MM.1S (cell line): ENCODE results near the gene CHN1.

Experiments used
- DNase-seq: peaks from one replicate; pipeline ENCODE4 v3.0.0-alpha.2; 2015
- H2AFZ ChIP-seq: fragments of 300-600 bp; sonication (generic); 2 replicates; pipeline ENCODE4 v1.6.0; 2016; ENCODE audit warnings: antibody characterized with exemption, low read length
- H3F3A ChIP-seq: fragments of 300-600 bp; sonication (generic); 2 replicates; pipeline ENCODE4 v1.6.1; 2016; ENCODE audit warnings: mild to moderate bottlenecking, antibody characterized with exemption, low read length, moderate library complexity, mixed read lengths; ENCODE audit not compliant: insufficient read depth
- H3K27ac ChIP-seq: fragments of 300-600 bp; sonication (generic); 2 replicates; pipeline ENCODE4 v1.5.1; 2016; ENCODE audit warnings: mild to moderate bottlenecking, low read length
- H3K27me3 ChIP-seq: fragments of 300-600 bp; sonication (generic); replicated peaks from 2 replicates; pipeline ENCODE4 v1.6.0; 2016; ENCODE audit warnings: low read length; ENCODE audit not compliant: insufficient read depth
- H3K36me3 ChIP-seq: fragments of 300-600 bp; sonication (generic); replicated peaks from 2 replicates; pipeline ENCODE4 v1.6.1; 2016; ENCODE audit warnings: mild to moderate bottlenecking, low read length, mixed read lengths; ENCODE audit not compliant: insufficient read depth
- H3K4me1 ChIP-seq: fragments of 300-600 bp; sonication (generic); 2 replicates; pipeline ENCODE4 v1.6.1; 2016; ENCODE audit warnings: low read length, mixed read lengths
- H3K4me2 ChIP-seq: fragments of 300-600 bp; sonication (generic); 2 replicates; pipeline ENCODE4 v1.6.0; 2016; ENCODE audit warnings: low read depth, low read length
- H3K4me3 ChIP-seq: fragments of 300-600 bp; sonication (generic); 2 replicates; pipeline ENCODE4 v1.5.1; 2016; ENCODE audit warnings: low read length, mixed read lengths
- H3K79me2 ChIP-seq: fragments of 300-600 bp; sonication (generic); 2 replicates; pipeline ENCODE4 v1.6.1; 2016; ENCODE audit warnings: mixed run types, low read length, mixed read lengths
- H3K9ac ChIP-seq: fragments of 300-600 bp; sonication (generic); 2 replicates; pipeline ENCODE4 v1.6.1; 2016; ENCODE audit warnings: low read length, mixed read lengths
- H3K9me2 ChIP-seq: fragments of 300-600 bp; sonication (generic); replicated peaks from 2 replicates; pipeline ENCODE4 v1.6.1; 2016; ENCODE audit warnings: mild to moderate bottlenecking, low read length, mixed read lengths; ENCODE audit not compliant: insufficient read depth
- H3K9me3 ChIP-seq: fragments of 300-600 bp; sonication (generic); replicated peaks from 2 replicates; pipeline ENCODE4 v1.6.1; 2016; ENCODE audit warnings: mild to moderate bottlenecking, low read length, mixed read lengths; ENCODE audit not compliant: insufficient read depth
- H4K20me1 ChIP-seq: fragments of 300-600 bp; sonication (generic); 2 replicates; pipeline ENCODE4 v1.6.1; 2016; ENCODE audit warnings: mild to moderate bottlenecking, low read length, moderate library complexity, mixed read lengths; ENCODE audit not compliant: insufficient read depth
- EZH2 ChIP-seq: fragments of 300-600 bp; sonication (generic); optimal IDR thresholded peaks from 2 replicates; pipeline ENCODE3; 2017; ENCODE audit warnings: low read depth, mild to moderate bottlenecking, antibody characterized with exemption, low read length, mixed read lengths
- EZH2phosphoT487 ChIP-seq: fragments of 300-600 bp; sonication (generic); IDR thresholded peaks from 2 replicates; pipeline ENCODE4 v1.6.1; 2018; ENCODE audit warnings: antibody characterized with exemption, low read length
- TF ChIP-seq, protein P1 (sequence below): fragments of 300-600 bp; sonication (generic); IDR thresholded peaks from 2 replicates; pipeline ENCODE4 v1.5.1; 2016; ENCODE audit warnings: antibody characterized with exemption, low read length, mixed read lengths

The CHN1 gene

DNA sequence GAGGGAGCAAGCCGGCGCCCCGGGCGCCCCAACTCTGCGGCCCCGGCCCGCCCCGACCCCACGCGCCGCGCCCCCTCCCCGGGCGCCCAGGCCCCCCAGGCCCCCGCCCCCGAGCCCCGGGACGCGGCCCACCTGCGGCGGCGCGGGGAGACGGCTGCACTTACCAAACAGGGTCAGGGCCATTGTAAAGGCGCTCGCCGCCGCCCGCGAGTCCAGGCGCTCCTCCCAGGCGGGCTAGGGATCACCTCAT, 526 bp downstream of the CHN1 start:
- no peaks in the 10 kb centered on the region for H4K20me1 ChIP-seq
- no peaks in the 10 kb centered on the region for H3K79me2 ChIP-seq
- H3K4me2 ChIP-seq, result peak overlapping the region; percentile 65
- no peaks in the 10 kb centered on the region for H3K9me3 ChIP-seq
- TF ChIP-seq, protein P1, sequence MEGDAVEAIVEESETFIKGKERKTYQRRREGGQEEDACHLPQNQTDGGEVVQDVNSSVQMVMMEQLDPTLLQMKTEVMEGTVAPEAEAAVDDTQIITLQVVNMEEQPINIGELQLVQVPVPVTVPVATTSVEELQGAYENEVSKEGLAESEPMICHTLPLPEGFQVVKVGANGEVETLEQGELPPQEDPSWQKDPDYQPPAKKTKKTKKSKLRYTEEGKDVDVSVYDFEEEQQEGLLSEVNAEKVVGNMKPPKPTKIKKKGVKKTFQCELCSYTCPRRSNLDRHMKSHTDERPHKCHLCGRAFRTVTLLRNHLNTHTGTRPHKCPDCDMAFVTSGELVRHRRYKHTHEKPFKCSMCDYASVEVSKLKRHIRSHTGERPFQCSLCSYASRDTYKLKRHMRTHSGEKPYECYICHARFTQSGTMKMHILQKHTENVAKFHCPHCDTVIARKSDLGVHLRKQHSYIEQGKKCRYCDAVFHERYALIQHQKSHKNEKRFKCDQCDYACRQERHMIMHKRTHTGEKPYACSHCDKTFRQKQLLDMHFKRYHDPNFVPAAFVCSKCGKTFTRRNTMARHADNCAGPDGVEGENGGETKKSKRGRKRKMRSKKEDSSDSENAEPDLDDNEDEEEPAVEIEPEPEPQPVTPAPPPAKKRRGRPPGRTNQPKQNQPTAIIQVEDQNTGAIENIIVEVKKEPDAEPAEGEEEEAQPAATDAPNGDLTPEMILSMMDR, result no peak
- TF ChIP-seq EZH2 (no peak), EZH2phosphoT487 (no peak)
- peaks cover 4% of the 10 kb centered on the region; the same call in 1 of the 2 replicates for H3K4me1 ChIP-seq
- H2AFZ ChIP-seq, result peak overlapping the region; percentile 93
- no peak for DNase-seq
- no peaks in the 10 kb centered on the region for H3K36me3 ChIP-seq
- H3F3A ChIP-seq, result no peaks in the 10 kb centered on the region
- no peaks in the 10 kb centered on the region for H3K9me2 ChIP-seq
- H3K9ac ChIP-seq, result peak overlapping the region; percentile 42; the same call in 1 of the 2 replicates
- no peak overlapping the region for H3K27ac ChIP-seq
- peak overlapping the region; percentile 74 for H3K4me3 ChIP-seq
- H3K27me3 ChIP-seq, result peaks cover 22% of the 10 kb centered on the region

DNA sequence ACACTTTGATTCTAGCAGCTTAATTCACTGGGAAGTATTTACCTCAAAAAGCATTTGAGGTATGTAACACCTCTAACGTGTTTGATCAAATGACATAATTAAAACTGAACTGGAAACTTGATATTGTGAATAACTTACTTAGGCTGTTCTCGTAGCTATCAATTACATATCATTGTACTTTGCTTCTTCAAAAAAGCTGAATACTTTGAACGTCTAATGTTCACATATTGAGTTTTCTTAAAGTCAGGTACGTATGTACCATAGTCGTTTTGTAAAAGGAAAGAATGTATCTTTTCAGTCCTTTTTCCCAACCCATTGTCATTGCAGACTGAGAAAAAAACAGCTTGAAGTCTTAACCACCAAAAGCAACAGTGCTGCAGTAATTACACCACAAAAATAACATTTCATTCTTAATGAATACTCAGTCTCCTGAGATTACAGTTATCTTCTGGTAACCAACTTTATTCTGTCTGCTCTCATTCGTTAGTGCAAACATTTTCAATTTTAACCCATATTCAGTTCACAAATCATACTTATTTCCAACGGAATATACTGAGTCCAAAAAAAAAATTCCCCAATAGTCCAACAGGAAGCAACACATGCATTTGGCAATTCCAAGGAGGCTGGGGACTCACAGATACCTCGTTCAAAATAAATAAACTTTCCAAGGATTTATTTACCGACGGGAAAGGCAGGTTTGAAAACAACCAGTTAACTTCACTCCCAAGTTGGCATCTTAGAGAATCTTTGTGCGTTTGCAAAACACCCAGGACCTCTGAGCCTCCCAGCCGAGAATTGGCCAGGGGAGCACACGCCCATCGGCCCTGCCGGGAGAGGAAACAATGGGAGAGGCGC, 1.1 kb downstream of the CHN1 start:
- Histone ChIP-seq H3K36me3 (no peaks in the 10 kb centered on the region), H3K9me3 (no peaks in the 10 kb centered on the region), H3K27ac (no peak overlapping the region), H3K4me2 (peak overlapping the region; percentile 53), H3K9ac (no peak overlapping the region), H3K4me3 (peak overlapping the region; percentile 35), H3K4me1 (peaks cover 4% of the 10 kb centered on the region; the same call in 1 of the 2 replicates), H3K79me2 (no peaks in the 10 kb centered on the region), H3K27me3 (peaks cover 22% of the 10 kb centered on the region), H4K20me1 (no peaks in the 10 kb centered on the region), H3K9me2 (no peaks in the 10 kb centered on the region), H3F3A (no peaks in the 10 kb centered on the region), H2AFZ (no peak overlapping the region)
- DNase-seq, result no peak
- TF ChIP-seq, protein P1, result no peak
- TF ChIP-seq EZH2, result no peak
- TF ChIP-seq EZH2phosphoT487, result no peak

DNA sequence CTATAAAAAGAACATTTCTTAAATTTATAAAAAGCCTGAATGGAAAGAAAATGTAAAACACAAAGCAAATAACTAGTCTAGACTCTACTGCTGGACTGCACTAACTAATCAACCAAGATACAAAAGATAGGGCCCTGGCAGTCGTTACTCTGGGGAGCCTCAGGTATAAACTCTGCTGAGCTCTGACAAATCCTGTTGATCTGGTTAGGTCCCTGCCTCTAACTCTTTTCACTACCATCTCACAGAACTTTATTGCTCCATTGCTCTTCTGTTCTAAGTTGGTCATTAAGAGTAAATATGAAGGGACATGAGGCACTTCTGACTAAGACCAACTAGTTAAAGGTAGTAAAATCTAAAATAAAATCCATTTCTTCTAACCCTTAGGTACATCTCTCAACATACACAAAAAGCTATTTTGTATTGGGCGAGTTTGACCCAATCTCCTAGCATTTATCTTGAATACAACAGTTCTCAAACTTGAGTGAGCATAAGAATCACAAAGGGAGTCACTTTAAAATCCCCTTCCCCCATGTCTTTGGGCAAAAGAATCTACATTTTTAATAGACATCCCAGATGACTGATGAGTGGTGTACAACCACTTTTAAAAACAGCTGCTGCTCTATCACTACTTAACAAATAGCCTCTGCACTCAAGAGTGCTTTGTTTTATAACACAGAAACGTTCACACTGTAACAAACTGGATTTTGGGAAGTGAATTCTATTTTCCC, 2.5 kb downstream of the CHN1 start:
- no peaks in the 10 kb centered on the region for H3K9me2 ChIP-seq
- H3K79me2 ChIP-seq, result no peaks in the 10 kb centered on the region
- no peak overlapping the region for H3K4me3 ChIP-seq
- no peak for DNase-seq
- no peaks in the 10 kb centered on the region for H3K36me3 ChIP-seq
- H4K20me1 ChIP-seq, result no peaks in the 10 kb centered on the region
- H2AFZ ChIP-seq, result no peak overlapping the region
- H3K9me3 ChIP-seq, result no peaks in the 10 kb centered on the region
- H3K27ac ChIP-seq, result no peak overlapping the region
- no peaks in the 10 kb centered on the region for H3F3A ChIP-seq
- no peak overlapping the region for H3K4me2 ChIP-seq
- H3K4me1 ChIP-seq, result peaks cover 4% of the 10 kb centered on the region; the same call in 1 of the 2 replicates
- H3K27me3 ChIP-seq, result peaks cover 22% of the 10 kb centered on the region
- TF ChIP-seq, protein P1, result no peak
- TF ChIP-seq EZH2 (no peak), EZH2phosphoT487 (no peak)
- no peak overlapping the region for H3K9ac ChIP-seq
